ENCODE results near the gene CHDH. TPM values are rescaled to one million over a fixed set of nuclear protein-coding genes. Genes with fewer than 3 reads are reported as not detected.

The CHDH gene
- polyA plus RNA-seq, 3 donors from 2014 or later = not detected

DNA sequence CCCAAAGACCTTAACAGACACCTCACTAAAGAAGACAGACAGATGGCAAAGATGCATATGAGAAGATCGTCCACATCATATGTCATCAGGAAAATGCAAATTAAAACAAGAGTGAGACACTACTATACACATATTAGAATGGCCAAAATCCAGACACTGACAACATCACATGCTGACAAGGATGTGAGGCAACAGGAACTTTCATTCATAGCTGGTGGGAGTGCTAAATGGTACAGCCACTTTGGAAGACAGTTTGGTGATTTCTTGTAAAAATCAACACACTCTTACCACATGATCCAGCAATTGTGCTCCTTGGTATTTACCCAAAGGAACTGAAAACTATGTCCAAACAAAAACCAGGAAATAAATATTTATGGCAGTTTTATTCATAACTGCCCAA is 17.6 kb downstream of the CHDH start:
- Mint-ChIP-seq H3K36me3 (no peaks in the 10 kb centered on the region), H3K4me3 (no peak overlapping the region), H3K27me3 (ENCODE audit: low read depth in 3 of 3) (peaks cover 0 to 5% (median 0%) of the 10 kb centered on the region in 3 donors), H3K27ac (no peak overlapping the region), H3K9me3 (no peaks in the 10 kb centered on the region), H3K4me1 (no peaks in the 10 kb centered on the region)
- DNase-seq = no peak

DNA sequence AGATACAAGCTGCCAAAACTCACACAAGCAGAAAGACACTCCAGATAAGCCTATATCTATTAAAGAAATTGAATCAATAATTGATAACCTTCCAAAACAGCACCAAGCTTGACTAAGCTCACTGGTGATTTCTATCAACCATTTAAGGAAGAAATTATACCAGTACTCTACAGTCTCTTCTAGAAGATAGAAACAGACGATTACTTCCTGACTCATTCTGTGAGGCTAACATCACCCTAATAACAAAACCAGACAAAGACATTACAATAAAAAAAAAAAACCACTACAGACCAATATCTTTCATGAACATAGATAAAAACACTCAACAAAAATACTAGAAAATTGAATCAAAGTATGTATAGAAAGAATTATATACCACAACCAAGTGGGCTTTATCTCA is 20.2 kb downstream of the CHDH start:
- no peak for DNase-seq
- peaks cover 0 to 5% (median 0%) of the 10 kb centered on the region in 3 donors for H3K27me3 Mint-ChIP-seq (ENCODE audit: low read depth in 3 of 3)
- no peak overlapping the region for H3K4me3 Mint-ChIP-seq
- H3K9me3 Mint-ChIP-seq = no peaks in the 10 kb centered on the region
- no peaks in the 10 kb centered on the region for H3K36me3 Mint-ChIP-seq
- no peak overlapping the region for H3K27ac Mint-ChIP-seq
- H3K4me1 Mint-ChIP-seq = no peaks in the 10 kb centered on the region

DNA sequence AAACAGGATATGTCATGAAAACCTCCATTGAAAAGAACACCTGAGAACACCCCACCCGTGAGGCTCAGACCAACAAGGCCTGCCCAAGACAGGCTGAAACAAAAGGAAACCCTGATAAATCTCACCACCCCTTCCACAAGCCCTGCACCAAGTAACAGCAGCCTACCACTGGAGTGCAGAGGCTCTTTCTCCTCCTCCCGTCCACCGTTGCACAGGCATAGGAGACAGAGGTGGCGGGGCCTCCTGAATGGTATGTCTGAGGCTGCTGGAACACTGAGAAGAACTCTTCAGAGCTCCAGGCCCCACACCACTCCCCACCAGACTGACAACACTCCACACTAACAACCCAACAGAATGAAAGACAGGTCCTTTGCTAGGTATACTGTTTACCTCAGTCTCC is 21.4 kb downstream of the CHDH start:
- H3K4me1 Mint-ChIP-seq = no peaks in the 10 kb centered on the region
- H3K27me3 Mint-ChIP-seq (ENCODE audit: low read depth in 3 of 3) = peaks cover 0 to 5% (median under 1%) of the 10 kb centered on the region in 3 donors
- DNase-seq = no peak
- no peak overlapping the region for H3K27ac Mint-ChIP-seq
- H3K9me3 Mint-ChIP-seq = no peaks in the 10 kb centered on the region
- H3K4me3 Mint-ChIP-seq = no peak overlapping the region
- no peaks in the 10 kb centered on the region for H3K36me3 Mint-ChIP-seq

DNA sequence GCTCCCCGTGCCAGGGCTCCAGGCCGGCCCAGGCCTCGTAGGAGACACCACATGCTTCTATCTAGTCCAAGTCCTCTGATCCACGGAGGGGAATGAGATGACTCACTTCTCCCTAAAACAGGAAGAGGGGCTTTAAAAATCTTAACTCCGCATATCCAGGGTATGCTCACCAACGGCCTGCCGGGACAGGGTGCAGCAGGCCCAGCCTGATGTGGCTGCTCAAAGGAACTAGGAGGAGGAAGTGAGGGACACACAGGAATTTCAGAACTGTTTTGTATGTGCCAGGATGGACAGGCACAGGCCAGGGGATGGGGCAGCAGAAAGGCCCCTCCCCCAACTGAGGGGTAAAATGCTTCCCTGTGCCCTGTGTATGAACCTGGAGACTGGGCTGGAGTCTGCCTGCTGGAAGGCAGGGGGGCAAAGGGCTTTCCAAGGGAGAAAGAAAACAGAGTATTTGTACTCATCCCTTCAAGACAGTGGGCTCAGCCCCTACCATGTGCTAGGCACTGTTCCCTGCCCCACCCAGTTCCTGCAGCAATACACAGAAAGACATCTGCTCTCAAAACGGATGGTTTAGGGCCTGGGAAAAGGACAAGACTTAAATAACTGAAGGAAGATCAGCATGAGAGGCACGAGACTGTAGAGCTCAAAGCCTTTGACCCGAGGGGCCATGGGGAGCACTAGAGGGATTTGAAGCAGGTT is 22.1 kb downstream of the CHDH start:
- Mint-ChIP-seq H3K4me1 (no peaks in the 10 kb centered on the region), H3K9me3 (no peaks in the 10 kb centered on the region), H3K36me3 (no peaks in the 10 kb centered on the region), H3K27me3 (ENCODE audit: low read depth in 3 of 3) (peaks cover 0 to 5% (median 2%) of the 10 kb centered on the region in 3 donors), H3K27ac (no peak overlapping the region), H3K4me3 (no peak overlapping the region)
- no peak for DNase-seq

DNA sequence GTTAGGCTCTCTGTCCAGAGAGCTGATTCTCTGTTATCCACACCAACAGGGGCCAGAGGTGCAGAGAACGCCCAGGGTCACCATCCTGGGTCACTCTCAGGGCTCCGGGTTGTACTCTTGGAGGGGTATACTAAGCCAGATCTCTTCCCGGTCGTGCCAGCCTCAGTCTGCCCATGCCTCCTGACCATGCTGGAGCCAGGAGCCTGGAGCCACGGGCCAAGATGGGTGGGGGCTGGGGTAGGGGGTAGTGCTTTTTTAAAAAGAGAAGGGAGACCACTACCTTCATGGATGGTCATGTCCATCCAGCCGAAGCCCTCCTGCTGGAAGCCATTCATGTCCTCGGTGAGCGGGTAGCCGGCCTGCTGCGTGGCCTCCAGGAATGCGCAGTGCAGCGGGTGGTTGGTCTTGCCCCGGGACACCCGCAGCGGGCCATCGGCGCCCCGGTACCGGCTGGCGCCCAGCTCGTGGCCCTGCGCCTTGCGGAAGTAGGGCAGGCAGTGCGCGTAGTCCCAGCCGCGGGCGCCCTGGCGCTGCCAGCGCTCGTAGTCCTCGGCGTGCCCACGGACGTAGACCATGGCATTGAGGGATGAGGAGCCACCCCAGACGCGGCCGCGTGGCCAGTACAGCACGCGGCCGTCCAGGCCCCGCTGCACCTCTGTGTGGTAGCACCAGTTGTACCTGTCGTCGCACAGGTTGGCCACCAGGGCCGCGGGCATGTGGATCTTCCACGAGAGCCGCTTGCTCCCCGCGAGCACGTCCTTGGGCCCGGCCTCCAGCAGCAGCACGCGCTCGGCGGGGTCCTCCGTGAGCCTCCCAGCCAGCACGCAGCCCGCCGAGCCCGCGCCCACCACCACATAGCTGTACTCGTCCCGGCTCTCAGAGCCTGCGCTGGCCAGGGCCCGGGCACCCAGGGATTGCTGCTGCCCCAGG is 22.9 kb downstream of the CHDH start:
- DNase-seq = no peak
- H3K36me3 Mint-ChIP-seq = no peaks in the 10 kb centered on the region
- no peaks in the 10 kb centered on the region for H3K9me3 Mint-ChIP-seq
- peaks cover 0 to 3% (median 2%) of the 10 kb centered on the region in 3 donors for H3K27me3 Mint-ChIP-seq (ENCODE audit: low read depth in 3 of 3)
- no peak overlapping the region for H3K4me3 Mint-ChIP-seq
- no peak overlapping the region for H3K27ac Mint-ChIP-seq
- no peaks in the 10 kb centered on the region for H3K4me1 Mint-ChIP-seq

DNA sequence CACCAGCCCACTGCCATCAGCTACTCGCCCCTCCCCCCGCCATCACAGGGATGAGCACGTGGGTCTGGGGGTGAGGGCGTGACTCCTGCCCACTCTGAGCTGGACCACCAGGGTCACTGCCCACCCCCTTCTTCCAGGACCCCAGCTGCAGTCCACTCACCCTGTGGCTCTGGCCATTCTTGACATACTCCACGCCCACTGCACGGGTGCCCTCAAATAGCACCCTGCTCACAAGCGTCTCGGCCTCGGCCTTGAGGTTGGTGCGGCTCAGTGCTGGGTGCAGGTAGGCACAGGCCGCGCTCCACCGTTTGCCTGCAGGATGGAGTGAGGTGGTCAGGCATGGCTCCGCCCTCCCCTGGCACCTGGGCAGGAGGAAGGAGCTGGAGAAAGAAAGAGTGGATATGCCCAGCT is 23.9 kb downstream of the CHDH start:
- no peak overlapping the region for H3K27ac Mint-ChIP-seq
- H3K4me3 Mint-ChIP-seq = no peak overlapping the region
- no peak for DNase-seq
- no peaks in the 10 kb centered on the region for H3K4me1 Mint-ChIP-seq
- H3K27me3 Mint-ChIP-seq (ENCODE audit: low read depth in 3 of 3) = peaks cover 0 to 3% (median 2%) of the 10 kb centered on the region in 3 donors
- no peaks in the 10 kb centered on the region for H3K36me3 Mint-ChIP-seq
- no peaks in the 10 kb centered on the region for H3K9me3 Mint-ChIP-seq

DNA sequence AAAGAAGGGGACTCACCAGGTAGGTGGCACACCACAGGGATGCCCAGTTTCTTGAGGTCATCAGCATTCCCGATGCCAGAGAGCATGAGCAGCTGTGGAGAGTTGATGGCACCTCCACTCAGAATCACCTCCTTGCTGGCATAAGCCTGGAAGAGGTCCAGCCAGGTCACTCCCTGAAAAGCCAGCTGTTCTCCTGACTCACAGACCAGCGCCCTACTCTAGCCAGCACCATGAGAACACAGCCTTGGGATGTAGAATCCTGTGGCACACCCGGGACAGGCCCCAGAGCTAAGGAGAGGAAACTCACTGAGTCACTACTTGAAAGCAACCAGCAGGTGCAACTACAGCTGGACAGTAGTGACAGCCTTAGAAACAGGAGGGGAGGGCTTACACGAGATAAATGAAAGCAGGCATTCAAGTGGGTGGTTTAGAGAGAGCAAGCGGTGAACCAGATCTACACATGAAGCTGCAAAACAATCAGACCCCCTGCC is 24.5 kb downstream of the CHDH start:
- Mint-ChIP-seq H3K27me3 (ENCODE audit: low read depth in 3 of 3) (peaks cover 0 to 3% (median 2%) of the 10 kb centered on the region in 3 donors), H3K4me1 (no peaks in the 10 kb centered on the region), H3K4me3 (no peak overlapping the region), H3K36me3 (no peaks in the 10 kb centered on the region), H3K27ac (no peak overlapping the region), H3K9me3 (no peaks in the 10 kb centered on the region)
- no peak for DNase-seq

DNA sequence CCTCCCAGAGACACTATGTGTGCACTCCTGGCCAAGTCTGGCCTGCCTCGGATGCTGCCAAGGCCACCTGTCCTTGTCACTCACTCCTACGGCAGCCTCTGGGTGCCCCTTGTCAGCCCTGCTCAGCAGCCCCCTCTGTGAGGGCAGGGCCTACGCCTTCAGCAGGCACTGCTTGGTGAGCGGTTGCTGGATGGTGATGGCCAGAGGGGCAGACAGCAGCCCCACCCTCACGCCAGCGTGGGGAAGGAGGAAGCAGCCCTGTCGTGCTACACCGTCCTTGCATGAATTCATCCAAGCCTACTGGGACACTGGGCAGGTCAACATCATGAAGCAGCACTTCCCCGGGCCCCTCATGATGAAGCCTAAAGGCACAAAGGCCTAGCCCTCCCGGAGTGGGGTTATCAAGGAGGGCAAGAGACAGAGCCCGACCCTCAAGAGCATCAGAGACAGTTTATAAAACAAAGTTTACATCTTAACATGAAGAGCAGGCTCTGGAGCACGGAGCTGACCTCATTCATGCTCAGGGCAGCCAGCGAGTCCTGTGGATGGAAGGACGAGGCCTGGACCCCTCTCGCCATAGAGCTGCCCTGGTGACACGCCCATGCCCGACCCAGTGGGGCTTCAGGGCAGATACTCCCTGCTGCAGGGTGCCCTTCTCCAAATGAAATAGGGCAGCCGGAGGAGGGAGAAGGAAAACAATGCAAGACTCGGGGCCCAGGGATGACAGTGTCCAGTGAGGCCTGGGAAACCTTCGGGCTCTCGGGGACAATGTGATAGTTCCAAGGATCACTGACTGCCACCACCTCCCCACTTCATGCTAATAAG is 25.3 kb downstream of the CHDH start:
- Mint-ChIP-seq H3K9me3 (no peaks in the 10 kb centered on the region), H3K27me3 (ENCODE audit: low read depth in 3 of 3) (peaks cover 0 to 3% (median 2%) of the 10 kb centered on the region in 3 donors)
- DNase-seq = no peak

DNA sequence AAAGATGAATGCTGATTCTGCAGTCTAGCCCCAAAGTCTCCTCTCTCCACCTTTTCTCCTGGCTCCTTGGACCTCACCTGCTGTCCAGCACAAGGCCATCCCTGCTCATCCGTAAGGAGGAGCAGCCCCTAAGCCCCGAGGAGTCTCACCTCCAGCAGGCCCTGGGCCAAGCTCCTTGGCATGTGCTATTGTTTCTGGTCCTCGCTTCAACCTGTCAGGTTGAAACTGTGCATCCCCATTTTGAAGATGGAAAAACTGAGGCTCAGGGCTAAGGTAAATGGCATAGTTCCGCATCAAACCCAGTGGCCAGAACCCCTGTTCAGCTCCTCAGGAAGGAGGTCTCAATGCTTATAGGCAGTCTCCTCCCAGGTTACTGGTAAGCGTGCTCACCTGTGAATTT is 26.1 kb downstream of the CHDH start:
- Mint-ChIP-seq H3K36me3 (no peaks in the 10 kb centered on the region), H3K27me3 (ENCODE audit: low read depth in 3 of 3) (peaks cover 0 to 5% (median 2%) of the 10 kb centered on the region in 3 donors)
- DNase-seq = no peak

More for the DNA sequence above, 25.3 kb downstream of the CHDH start:
- Mint-ChIP-seq H3K4me1 (no peaks in the 10 kb centered on the region), H3K27ac (no peak overlapping the region), H3K4me3 (no peak overlapping the region), H3K36me3 (no peaks in the 10 kb centered on the region)

DNA sequence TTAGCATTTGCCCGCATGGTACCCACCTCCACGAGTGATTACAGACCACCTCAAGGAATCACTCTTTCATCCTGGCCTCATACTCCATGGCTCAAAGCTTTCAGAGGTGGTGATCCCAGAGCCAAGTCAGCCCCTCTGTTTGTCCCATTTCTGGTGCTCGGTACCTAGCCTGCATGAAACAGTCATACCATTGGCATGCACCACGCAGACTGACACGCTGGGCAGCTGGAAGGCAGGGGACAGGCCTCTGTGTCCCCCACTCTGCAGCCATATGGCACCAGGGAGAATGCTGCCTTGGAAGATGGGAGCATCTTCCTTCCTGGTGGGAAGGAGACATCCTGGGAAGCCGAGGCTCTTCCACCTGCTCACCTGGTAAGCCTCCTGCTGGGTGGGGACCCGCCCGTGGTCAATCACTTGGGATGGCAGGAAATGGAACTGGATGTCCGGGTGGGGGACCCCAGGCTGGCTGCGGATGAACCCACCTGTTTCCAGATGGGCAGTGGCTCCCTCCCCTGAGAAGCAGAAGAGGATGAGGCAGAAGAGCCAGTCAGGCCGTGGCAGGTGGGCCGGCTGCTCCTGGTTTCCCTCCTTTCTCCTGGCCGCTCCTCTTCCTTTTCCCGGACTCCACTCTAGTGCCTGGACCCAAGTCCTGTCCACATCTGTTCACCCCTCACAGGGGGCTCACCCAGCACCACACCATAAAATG is 26.9 kb downstream of the CHDH start:
- Mint-ChIP-seq H3K4me1 (no peaks in the 10 kb centered on the region), H3K36me3 (no peaks in the 10 kb centered on the region), H3K9me3 (no peaks in the 10 kb centered on the region)

More for the DNA sequence above, 26.1 kb downstream of the CHDH start:
- Mint-ChIP-seq H3K9me3 (no peaks in the 10 kb centered on the region), H3K27ac (no peak overlapping the region), H3K4me3 (no peak overlapping the region), H3K4me1 (no peaks in the 10 kb centered on the region)

DNA sequence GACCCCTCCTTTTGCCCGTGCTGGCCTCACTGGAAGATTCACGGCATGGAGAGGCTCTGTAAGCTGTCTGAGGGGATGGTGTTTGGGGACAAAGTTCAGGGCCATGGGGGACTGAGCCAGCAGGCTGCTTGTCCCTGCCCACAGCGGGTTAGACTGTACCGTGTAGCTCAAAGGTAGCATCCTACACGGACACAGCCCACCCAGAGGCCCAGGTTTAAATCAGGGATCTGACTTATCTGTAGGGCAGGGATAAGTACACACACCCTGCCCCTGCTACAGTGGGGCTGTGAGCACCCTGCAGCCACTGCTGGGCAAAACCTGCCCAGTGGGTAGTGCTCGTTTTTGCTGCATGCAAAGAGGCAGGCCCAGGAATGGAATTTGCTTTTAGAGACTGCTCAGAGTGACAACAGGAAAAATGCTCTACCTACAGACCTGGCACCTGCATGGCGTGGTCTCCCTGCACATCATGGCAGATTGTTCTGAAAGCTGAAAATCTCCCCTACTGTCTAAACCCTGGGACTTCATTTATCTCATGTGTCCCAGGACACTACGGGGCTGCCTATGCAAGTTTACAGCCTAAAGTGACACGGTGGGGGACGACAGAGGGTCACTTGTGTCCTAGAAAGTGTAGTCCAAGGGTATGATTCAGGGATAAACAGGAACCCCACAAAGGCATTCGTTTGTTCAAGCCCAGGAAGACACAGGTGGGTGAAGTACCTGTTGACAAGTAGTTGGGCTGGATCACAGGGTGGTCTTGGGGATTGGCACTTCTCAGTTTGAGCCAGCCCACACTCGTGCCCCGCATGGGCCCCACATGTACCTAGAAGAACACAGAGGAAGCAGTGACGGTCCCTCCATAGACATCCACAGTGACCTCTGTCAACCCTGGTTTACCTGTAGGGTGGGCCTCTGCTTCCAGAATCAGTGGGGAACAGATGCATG is 27.7 kb downstream of the CHDH start:
- Mint-ChIP-seq H3K4me1 (no peaks in the 10 kb centered on the region), H3K9me3 (no peaks in the 10 kb centered on the region), H3K4me3 (no peak overlapping the region), H3K27ac (no peak overlapping the region), H3K27me3 (ENCODE audit: low read depth in 3 of 3) (peaks cover 0 to 5% (median 2%) of the 10 kb centered on the region in 3 donors), H3K36me3 (no peaks in the 10 kb centered on the region)
- no peak for DNase-seq

More for the DNA sequence above, 26.9 kb downstream of the CHDH start:
- DNase-seq = no peak
- Mint-ChIP-seq H3K4me3 (no peak overlapping the region), H3K27me3 (ENCODE audit: low read depth in 3 of 3) (peaks cover 0 to 2% (median 2%) of the 10 kb centered on the region in 3 donors), H3K27ac (no peak overlapping the region)

DNA sequence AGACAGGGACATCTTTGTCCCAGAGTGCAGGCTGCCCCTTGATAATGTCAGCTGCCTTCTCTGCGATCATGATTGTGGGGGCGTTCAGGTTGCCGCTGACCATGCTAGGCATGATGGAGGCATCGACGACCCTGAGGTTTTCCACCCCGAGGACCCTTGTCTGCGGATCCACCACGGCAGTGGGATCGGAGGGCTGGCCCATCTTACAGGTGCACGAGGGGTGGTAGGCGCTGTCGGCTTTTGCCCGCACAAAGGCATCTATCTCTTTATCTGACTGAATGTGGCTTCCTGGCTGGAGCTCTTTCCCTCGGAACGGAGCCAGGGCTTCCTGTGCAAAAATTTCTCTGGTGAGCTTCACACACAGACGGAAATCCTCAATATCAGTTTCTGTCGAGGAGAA is 28.4 kb downstream of the CHDH start:
- Mint-ChIP-seq H3K27me3 (ENCODE audit: low read depth in 3 of 3) (peaks cover 0 to 5% (median 2%) of the 10 kb centered on the region in 3 donors), H3K27ac (no peak overlapping the region), H3K4me1 (no peaks in the 10 kb centered on the region), H3K36me3 (no peaks in the 10 kb centered on the region), H3K4me3 (no peak overlapping the region), H3K9me3 (no peaks in the 10 kb centered on the region)
- DNase-seq = no peak

Measured in immature natural killer cell (primary cell).